ENCODE results near the gene NRXN2.

The NRXN2 gene

GRCh38 chr11:64742889-64743590 is 20.0 kb upstream of the NRXN2 start:
- H3K9ac ChIP-seq (ENCODE audit: low read depth, low read length) = peak overlapping the region; percentile 63
- H3K9me3 ChIP-seq (ENCODE audit: control insufficient read depth, insufficient read depth, low read length) = no peaks in the 10 kb centered on the region
- peaks cover 12% of the 10 kb centered on the region; the same call in 1 of the 2 replicates for H3K4me1 ChIP-seq (ENCODE audit: insufficient read depth, low read length)
- H3K36me3 ChIP-seq (ENCODE audit: insufficient read depth, low read length) = no peaks in the 10 kb centered on the region

- no peaks in the 10 kb centered on the region for H3K36me3 ChIP-seq (ENCODE audit: insufficient read depth, low read length)
- H3K9me3 ChIP-seq (ENCODE audit: control insufficient read depth, insufficient read depth, low read length) = no peaks in the 10 kb centered on the region
- peak overlapping the region; percentile 63 for H3K9ac ChIP-seq (ENCODE audit: low read depth, low read length)
- H3K4me1 ChIP-seq (ENCODE audit: insufficient read depth, low read length) = peaks cover 12% of the 10 kb centered on the region; the same call in 1 of the 2 replicates
Observed at GRCh38 chr11:64742087-64742888, 19.3 kb upstream of the NRXN2 start.

- H3K9ac ChIP-seq (ENCODE audit: low read depth, low read length) = peak overlapping the region; percentile 63; the same call in 1 of the 2 replicates
- peaks cover 12% of the 10 kb centered on the region; the same call in 1 of the 2 replicates for H3K4me1 ChIP-seq (ENCODE audit: insufficient read depth, low read length)
- H3K36me3 ChIP-seq (ENCODE audit: insufficient read depth, low read length) = no peaks in the 10 kb centered on the region
- H3K9me3 ChIP-seq (ENCODE audit: control insufficient read depth, insufficient read depth, low read length) = no peaks in the 10 kb centered on the region
Observed at GRCh38 chr11:64741375-64742086, 18.5 kb upstream of the NRXN2 start.

- no peak overlapping the region for H3K9ac ChIP-seq (ENCODE audit: low read depth, low read length)
- H3K36me3 ChIP-seq (ENCODE audit: insufficient read depth, low read length) = no peaks in the 10 kb centered on the region
Observed at GRCh38 chr11:64739871-64740270, 16.9 kb upstream of the NRXN2 start.

GRCh38 chr11:64736654-64737053 is 13.7 kb upstream of the NRXN2 start:
- Histone ChIP-seq H3K9ac (ENCODE audit: low read depth, low read length) (no peak overlapping the region), H3K36me3 (ENCODE audit: insufficient read depth, low read length) (no peaks in the 10 kb centered on the region; the same call in 1 of the 2 replicates), H3K9me3 (ENCODE audit: control insufficient read depth, insufficient read depth, low read length) (no peaks in the 10 kb centered on the region), H3K4me1 (ENCODE audit: insufficient read depth, low read length) (peaks cover 12% of the 10 kb centered on the region; the same call in 1 of the 2 replicates)

More at GRCh38 chr11:64739871-64740270, 16.9 kb upstream of the NRXN2 start:
- H3K4me1 ChIP-seq (ENCODE audit: insufficient read depth, low read length) = peaks cover 12% of the 10 kb centered on the region; the same call in 1 of the 2 replicates
- H3K9me3 ChIP-seq (ENCODE audit: control insufficient read depth, insufficient read depth, low read length) = no peaks in the 10 kb centered on the region

GRCh38 chr11:64735725-64736259 is 12.8 kb upstream of the NRXN2 start:
- no peaks in the 10 kb centered on the region; the same call in 1 of the 2 replicates for H3K36me3 ChIP-seq (ENCODE audit: insufficient read depth, low read length)
- H3K9ac ChIP-seq (ENCODE audit: low read depth, low read length) = no peak overlapping the region
- H3K9me3 ChIP-seq (ENCODE audit: control insufficient read depth, insufficient read depth, low read length) = no peaks in the 10 kb centered on the region
- peaks cover 8% of the 10 kb centered on the region; the same call in 1 of the 2 replicates for H3K4me1 ChIP-seq (ENCODE audit: insufficient read depth, low read length)

GRCh38 chr11:64734811-64735724 is 12.1 kb upstream of the NRXN2 start:
- H3K36me3 ChIP-seq (ENCODE audit: insufficient read depth, low read length) = no peaks in the 10 kb centered on the region; the same call in 1 of the 2 replicates
- H3K9ac ChIP-seq (ENCODE audit: low read depth, low read length) = no peak overlapping the region
- H3K4me1 ChIP-seq (ENCODE audit: insufficient read depth, low read length) = peaks cover 7% of the 10 kb centered on the region; the same call in 1 of the 2 replicates
- H3K9me3 ChIP-seq (ENCODE audit: control insufficient read depth, insufficient read depth, low read length) = no peaks in the 10 kb centered on the region

GRCh38 chr11:64731601-64732000 is 8.6 kb upstream of the NRXN2 start:
- peaks cover 2% of the 10 kb centered on the region for H3K4me1 ChIP-seq (ENCODE audit: insufficient read depth, low read length)
- no peaks in the 10 kb centered on the region; the same call in 1 of the 2 replicates for H3K36me3 ChIP-seq (ENCODE audit: insufficient read depth, low read length)
- H3K9me3 ChIP-seq (ENCODE audit: control insufficient read depth, insufficient read depth, low read length) = no peaks in the 10 kb centered on the region
- H3K9ac ChIP-seq (ENCODE audit: low read depth, low read length) = no peak overlapping the region

GRCh38 chr11:64729851-64730382 is 6.9 kb upstream of the NRXN2 start:
- Histone ChIP-seq H3K4me1 (ENCODE audit: insufficient read depth, low read length) (peaks cover 17% of the 10 kb centered on the region), H3K9ac (ENCODE audit: low read depth, low read length) (peak overlapping the region; percentile 28; the same call in 1 of the 2 replicates), H3K9me3 (ENCODE audit: control insufficient read depth, insufficient read depth, low read length) (no peaks in the 10 kb centered on the region), H3K36me3 (ENCODE audit: insufficient read depth, low read length) (no peaks in the 10 kb centered on the region; the same call in 1 of the 2 replicates)

- H3K4me1 ChIP-seq (ENCODE audit: insufficient read depth, low read length) = peaks cover 26% of the 10 kb centered on the region
- no peak overlapping the region for H3K9ac ChIP-seq (ENCODE audit: low read depth, low read length)
- no peaks in the 10 kb centered on the region; the same call in 1 of the 2 replicates for H3K36me3 ChIP-seq (ENCODE audit: insufficient read depth, low read length)
- no peaks in the 10 kb centered on the region for H3K9me3 ChIP-seq (ENCODE audit: control insufficient read depth, insufficient read depth, low read length)
Observed at GRCh38 chr11:64728757-64729365, 5.9 kb upstream of the NRXN2 start.

GRCh38 chr11:64726867-64727530 is 4.0 kb upstream of the NRXN2 start:
- H3K36me3 ChIP-seq (ENCODE audit: insufficient read depth, low read length) = no peaks in the 10 kb centered on the region; the same call in 1 of the 2 replicates

GRCh38 chr11:64726211-64726641 is 3.2 kb upstream of the NRXN2 start:
- Histone ChIP-seq H3K36me3 (ENCODE audit: insufficient read depth, low read length) (no peaks in the 10 kb centered on the region), H3K4me1 (ENCODE audit: insufficient read depth, low read length) (peaks cover 29% of the 10 kb centered on the region), H3K9me3 (ENCODE audit: control insufficient read depth, insufficient read depth, low read length) (no peaks in the 10 kb centered on the region), H3K9ac (ENCODE audit: low read depth, low read length) (no peak overlapping the region)

More at GRCh38 chr11:64726867-64727530, 4.0 kb upstream of the NRXN2 start:
- Histone ChIP-seq H3K9ac (ENCODE audit: low read depth, low read length) (no peak overlapping the region), H3K4me1 (ENCODE audit: insufficient read depth, low read length) (peaks cover 29% of the 10 kb centered on the region), H3K9me3 (ENCODE audit: control insufficient read depth, insufficient read depth, low read length) (no peaks in the 10 kb centered on the region)
